ENCODE measurements around the gene PCDHGA1.

DNA sequence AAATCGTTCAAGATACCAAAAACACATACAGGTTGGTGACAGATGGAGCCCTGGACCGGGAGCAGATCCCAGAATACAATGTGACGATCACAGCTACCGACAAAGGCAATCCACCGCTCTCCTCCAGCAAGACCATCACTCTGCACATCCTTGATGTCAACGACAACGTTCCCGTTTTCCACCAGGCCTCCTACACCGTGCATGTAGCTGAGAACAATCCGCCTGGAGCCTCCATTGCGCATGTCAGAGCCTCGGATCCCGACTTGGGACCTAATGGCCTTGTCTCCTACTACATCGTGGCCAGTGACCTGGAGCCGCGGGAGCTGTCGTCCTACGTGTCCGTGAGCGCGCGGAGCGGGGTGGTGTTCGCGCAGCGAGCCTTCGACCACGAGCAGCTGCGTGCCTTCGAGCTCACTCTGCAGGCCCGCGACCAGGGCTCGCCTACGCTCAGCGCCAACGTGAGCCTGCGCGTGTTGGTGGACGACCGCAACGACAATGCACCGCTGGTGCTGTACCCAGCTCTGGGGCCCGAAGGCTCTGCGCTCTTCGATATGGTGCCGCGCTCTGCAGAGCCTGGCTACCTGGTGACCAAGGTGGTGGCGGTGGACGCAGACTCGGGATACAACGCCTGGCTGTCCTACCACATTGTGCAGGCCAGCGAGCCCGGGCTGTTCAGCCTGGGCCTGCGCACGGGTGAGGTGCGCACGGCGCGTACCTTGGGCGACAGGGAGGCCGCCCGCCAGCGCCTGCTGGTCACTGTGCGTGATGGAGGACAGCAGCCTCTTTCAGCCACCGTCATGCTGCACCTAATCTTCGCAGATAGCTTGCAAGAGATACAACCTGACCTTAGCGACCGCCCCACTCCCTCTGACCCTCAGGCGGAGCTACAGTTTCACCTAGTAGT lies 41.5 kb downstream of the PCDHGA1 start:
- no peak for TF ChIP-seq CTCF (conservative IDR thresholded peaks at IDR 0.05; ENCODE audit: low read depth, low read length)
- TF ChIP-seq POLR2A (IDR thresholded peaks at IDR 0.05; ENCODE audit: low read depth, low read length): no peak
- no peak for TF ChIP-seq MXI1 (IDR thresholded peaks at IDR 0.05; ENCODE audit: borderline replicate concordance, low read depth, low read length)
- TF ChIP-seq RAD21 (IDR thresholded peaks at IDR 0.05; ENCODE audit: low read length): no peak
